IMR-90 (cell line): ENCODE data around the gene OR2A2. TPM values are rescaled to one million over a fixed set of nuclear protein-coding genes. Genes with fewer than 3 reads are reported as not detected.

Experiments used
- ATAC-seq: fragments of 200-7000 bp; cut with Tn5 transposase; 2 replicates; pipeline ENCODE4 v1.9.1; 2020; ENCODE audit warnings: low read depth, mild to moderate bottlenecking, moderate library complexity
- BruUV-seq: library from RNA; stranded (reverse); fragments of 400-500 nt; replicated peaks from 2 replicates; lab custom pipeline; 2021; lab: Mats Ljungman, UMichigan
- CTCF ChIA-PET: fragments of 300-600 bp; formaldehyde crosslinking; extraction: SDS; loops from one replicate; lab custom pipeline; 2021; ENCODE audit warnings: antibody characterized with exemption; lab: Yijun Ruan, JAX
- POLR2A ChIA-PET: fragments of 300-600 bp; sonication (Branson Sonifier 250); formaldehyde crosslinking; loops from one replicate; lab custom pipeline; 2022; ENCODE audit warnings: antibody characterized with exemption; ENCODE audit not compliant: unreplicated experiment; lab: Charles Lee
- DNase-seq: peaks from one replicate; pipeline ENCODE4 v3.0.0; 2013
- H2AFZ ChIP-seq: replicated peaks from 2 replicates; pipeline ENCODE3; 2013; ENCODE audit warnings: low read length, mild to moderate bottlenecking; ENCODE audit not compliant: poor library complexity
- H2AK5ac ChIP-seq: 2 replicates; pipeline ENCODE4 v1.6.1; 2013; ENCODE audit warnings: low read depth, low read length, inconsistent platforms
- H2AK9ac ChIP-seq: replicated peaks from 2 replicates; pipeline ENCODE3; 2013; ENCODE audit warnings: mild to moderate bottlenecking, low read depth, low read length, moderate library complexity; ENCODE audit not compliant: poor library complexity
- H2BK120ac ChIP-seq: 2 replicates; pipeline ENCODE4 v1.6.1; 2013; ENCODE audit warnings: low read depth, low read length, inconsistent platforms
- H2BK15ac ChIP-seq: 3 replicates; pipeline ENCODE4 v1.6.1; 2013; ENCODE audit warnings: low read depth, low read length, inconsistent platforms
- H2BK20ac ChIP-seq: 2 replicates; pipeline ENCODE4 v1.6.1; 2013; ENCODE audit warnings: low read depth, mild to moderate bottlenecking, inconsistent platforms, low read length, moderate library complexity
- H2BK5ac ChIP-seq: 2 replicates; pipeline ENCODE4 v1.6.1; 2013; ENCODE audit warnings: mild to moderate bottlenecking, low read depth, low read length, inconsistent platforms; ENCODE audit not compliant: poor library complexity, severe bottlenecking
- H3K14ac ChIP-seq: replicated peaks from 2 replicates; pipeline ENCODE4 v1.6.1; 2013; ENCODE audit warnings: low read depth, low read length, inconsistent platforms
- H3K18ac ChIP-seq: 2 replicates; pipeline ENCODE4 v1.6.1; 2013; ENCODE audit warnings: low read depth, low read length, control low read depth
- H3K23ac ChIP-seq: 2 replicates; pipeline ENCODE4 v1.6.1; 2013; ENCODE audit warnings: low read depth, low read length, inconsistent platforms
- H3K27ac ChIP-seq: 2 replicates; pipeline ENCODE4 v1.5.1; 2013; ENCODE audit warnings: mild to moderate bottlenecking, control low read depth, low read length; ENCODE audit not compliant: insufficient read depth
- H3K27me3 ChIP-seq: 2 replicates; pipeline ENCODE4 v1.6.1; 2013; ENCODE audit warnings: low read length; ENCODE audit not compliant: control insufficient read depth, insufficient read depth
- H3K36me3 ChIP-seq: 2 replicates; pipeline ENCODE4 v1.6.1; 2013; ENCODE audit warnings: low read length, mixed read lengths; ENCODE audit not compliant: control insufficient read depth, insufficient read depth
- H3K4ac ChIP-seq: 2 replicates; pipeline ENCODE4 v1.6.1; 2013; ENCODE audit warnings: low read depth, low read length, inconsistent platforms
- H3K4me1 ChIP-seq: 2 replicates; pipeline ENCODE4 v1.6.1; 2013; ENCODE audit warnings: low read length, mixed read lengths; ENCODE audit not compliant: control insufficient read depth, insufficient read depth
- H3K4me2 ChIP-seq: 2 replicates; pipeline ENCODE4 v1.6.1; 2013; ENCODE audit warnings: low read depth, mild to moderate bottlenecking, control low read depth, low read length, moderate library complexity
- H3K4me3 ChIP-seq: 2 replicates; pipeline ENCODE4 v1.5.1; 2013; ENCODE audit warnings: low read depth, mild to moderate bottlenecking, control low read depth, low read length, moderate library complexity; ENCODE audit not compliant: insufficient read depth
- H3K56ac ChIP-seq: 2 replicates; pipeline ENCODE4 v1.6.1; 2013; ENCODE audit warnings: low read length, inconsistent platforms; ENCODE audit not compliant: insufficient read depth; ENCODE audit errors: extremely low read depth
- H3K79me1 ChIP-seq, 2 experiments: 2 replicates each; pipeline ENCODE4 v1.6.1; 2013; ENCODE audit warnings: low read length in 2 of 2, inconsistent platforms in 1 of 2, low read depth in 1 of 2
- H3K9ac ChIP-seq: 2 replicates; pipeline ENCODE4 v1.6.1; 2013; ENCODE audit warnings: low read depth, low read length, control low read depth
- H3K9me1 ChIP-seq: 2 replicates; pipeline ENCODE4 v1.6.1; 2013; ENCODE audit warnings: low read length, inconsistent platforms; ENCODE audit not compliant: insufficient read depth
- H3K9me3 ChIP-seq: 2 replicates; pipeline ENCODE4 v1.6.1; 2013; ENCODE audit warnings: low read length; ENCODE audit not compliant: control insufficient read depth, insufficient read depth
- H4K20me1 ChIP-seq: 2 replicates; pipeline ENCODE4 v1.6.1; 2013; ENCODE audit warnings: low read length, inconsistent platforms; ENCODE audit not compliant: insufficient read depth
- H4K5ac ChIP-seq: 2 replicates; pipeline ENCODE4 v1.6.1; 2013; ENCODE audit warnings: mild to moderate bottlenecking, low read depth, low read length, control low read depth
- H4K8ac ChIP-seq, 2 experiments: 2 replicates each; pipeline ENCODE4 v1.6.1; 2013; ENCODE audit warnings: low read depth in 2 of 2, low read length in 2 of 2, control low read depth in 1 of 2, inconsistent platforms in 1 of 2
- H4K91ac ChIP-seq: 2 replicates; pipeline ENCODE4 v1.6.1; 2013; ENCODE audit warnings: low read depth, low read length, inconsistent platforms; ENCODE audit not compliant: insufficient read depth
- BHLHE40 ChIP-seq: fragments of 150-350 bp; IDR thresholded peaks from 2 replicates; pipeline ENCODE4 v1.6.1; 2016; ENCODE audit warnings: mild to moderate bottlenecking, low read depth, low read length
- CEBPB ChIP-seq: IDR thresholded peaks from 2 replicates; pipeline ENCODE4 v1.6.1; 2012; ENCODE audit warnings: low read depth, low read length, improper control_type of control experiment
- CHD1 ChIP-seq: IDR thresholded peaks from 2 replicates; pipeline ENCODE4 v1.6.1; 2012; ENCODE audit warnings: low read depth, low read length, improper control_type of control experiment
- CTCF ChIP-seq: conservative IDR thresholded peaks from 2 replicates; pipeline ENCODE4 v1.5.1; 2012; ENCODE audit warnings: mild to moderate bottlenecking, low read depth, low read length, improper control_type of control experiment
- FOS ChIP-seq: fragments of 150-350 bp; IDR thresholded peaks from 2 replicates; pipeline ENCODE4 v1.6.1; 2016; ENCODE audit warnings: low read depth, low read length
- MAFK ChIP-seq: IDR thresholded peaks from 2 replicates; pipeline ENCODE4 v1.6.1; 2012; ENCODE audit warnings: low read depth, low read length, improper control_type of control experiment
- MAZ ChIP-seq: IDR thresholded peaks from 2 replicates; pipeline ENCODE4 v1.6.1; 2012; ENCODE audit warnings: low read depth, mild to moderate bottlenecking, low read length, improper control_type of control experiment, moderate library complexity, borderline replicate concordance
- MXI1 ChIP-seq: IDR thresholded peaks from 2 replicates; pipeline ENCODE4 v1.6.1; 2012; ENCODE audit warnings: low read depth, mild to moderate bottlenecking, low read length, moderate library complexity, borderline replicate concordance
- NFE2L2 ChIP-seq: fragments of 150-350 bp; IDR thresholded peaks from 2 replicates; pipeline ENCODE4 v1.6.1; 2016; ENCODE audit warnings: low read depth, mild to moderate bottlenecking, low read length
- POLR2A ChIP-seq: IDR thresholded peaks from 2 replicates; pipeline ENCODE4 v1.6.1; 2012; ENCODE audit warnings: mild to moderate bottlenecking, low read depth, low read length
- RAD21 ChIP-seq: IDR thresholded peaks from 2 replicates; pipeline ENCODE4 v1.6.1; 2012; ENCODE audit warnings: low read length, improper control_type of control experiment
- RCOR1 ChIP-seq: IDR thresholded peaks from 2 replicates; pipeline ENCODE4 v1.6.1; 2012; ENCODE audit warnings: mild to moderate bottlenecking, low read length, improper control_type of control experiment; ENCODE audit not compliant: insufficient replicate concordance
- RFX5 ChIP-seq: IDR thresholded peaks from 2 replicates; pipeline ENCODE4 v1.8.0; 2012; ENCODE audit warnings: low read depth, mild to moderate bottlenecking, low read length, moderate library complexity
- SMC3 ChIP-seq: fragments of 150-350 bp; IDR thresholded peaks from 2 replicates; pipeline ENCODE4 v1.6.1; 2016; ENCODE audit warnings: low read depth, mild to moderate bottlenecking, antibody characterized with exemption, low read length, moderate library complexity
- WGBS, 2 experiments: methylation state at CpG; one replicate each; pipeline versions ENCODE4 v1.1.5 to v1.1.7; 2013; ENCODE audit warnings: missing lambda C conversion rate in 2 of 2; ENCODE audit not compliant: insufficient read length in 1 of 2; ENCODE audit errors: extremely low coverage in 2 of 2; 5-methylcytosine and 5-hydroxymethylcytosine counted together
- dilution Hi-C: fragments of 300-500 bp; cut with HindIII; formaldehyde crosslinking; loops from one replicate; pipeline ENCODE4 v1.14.3; 2018; ENCODE audit warnings: low sequenced_read_pairs; ENCODE audit not compliant: unreplicated experiment
- in situ Hi-C: fragments of 300-500 bp; cut with MboI; formaldehyde crosslinking; loops from 3 replicates; pipeline ENCODE4 v1.14.3; 2019; ENCODE audit warnings: low sequenced_read_pairs, inconsistent platforms, mixed read lengths
- intact Hi-C: fragments of 100-400 bp; cut with micrococcal nuclease; formaldehyde crosslinking; loops from 2 replicates; pipeline ENCODE4 v1.10.0; 2022
- polyA plus RNA-seq, 3 experiments: library from polyadenylated mRNA; depleted of rRNA; stranded (reverse); fragments of >200 nt; gene quantifications; 2 replicates each; pipeline ENCODE4 v1.2.3, GENCODE V29; 2012; ENCODE audit warnings: low replicate concordance in 1 of 3
- total RNA-seq: library from RNA; depleted of rRNA; stranded (reverse); fragments of >200 nt; gene quantifications from 2 replicates; pipeline ENCODE4 v1.2.3, GENCODE V29; 2012
- TF ChIP-seq, protein P1 (sequence below): fragments of 150-350 bp; IDR thresholded peaks from 2 replicates; pipeline ENCODE4 v1.6.1; 2016; ENCODE audit warnings: low read depth, mild to moderate bottlenecking, low read length, moderate library complexity, borderline replicate concordance
- TF ChIP-seq, protein P2 (sequence below): fragments of 150-350 bp; IDR thresholded peaks from 2 replicates; pipeline ENCODE4 v1.6.1; 2017; ENCODE audit warnings: mild to moderate bottlenecking, antibody characterized with exemption, low read length, low read depth

The OR2A2 gene
- total and polyA plus RNA-seq, 2 of the 4 experiments (the other 2 are of a cell fraction) = not detected

- H4K20me1 ChIP-seq = no peaks in the 10 kb centered on the region
- H3K9ac ChIP-seq = no peak within 1 kb of the TSS
- no peaks in the 10 kb centered on the region for H3K4me1 ChIP-seq
- H2BK5ac ChIP-seq = no peak within 1 kb of the TSS
- no peak within 1 kb of the TSS for H3K23ac ChIP-seq
- H2AK9ac ChIP-seq = no peak within 1 kb of the TSS
- H2BK20ac ChIP-seq = no peak within 1 kb of the TSS
- no peak within 1 kb of the TSS for H3K27ac ChIP-seq
- no peaks in the 10 kb centered on the region for H3K9me1 ChIP-seq
- no peak for ATAC-seq
- no peak within 1 kb of the TSS for H4K91ac ChIP-seq
- no peaks in the 10 kb centered on the region for H3K36me3 ChIP-seq
- no peak within 1 kb of the TSS for H3K4ac ChIP-seq
- no peak within 1 kb of the TSS for H3K18ac ChIP-seq
- dilution Hi-C loops = no loop called here
- no peaks in the 10 kb centered on the region for H3K9me3 ChIP-seq
- in situ Hi-C loops = no loop called here
- H3K56ac ChIP-seq = no peak within 1 kb of the TSS
- no peak within 1 kb of the TSS for H3K14ac ChIP-seq
- no CpG with 5 or more reads among the region's 2 CpGs for WGBS, 2 experiments
- CTCF ChIA-PET = no interaction called here
- no peak within 1 kb of the TSS for H2AFZ ChIP-seq
- no peak within 1 kb of the TSS for H2BK120ac ChIP-seq
- intact Hi-C loops = no loop called here
- no peak within 1 kb of the TSS for H3K4me3 ChIP-seq
- no TSS peak for BruUV-seq
- POLR2A ChIA-PET = no interaction called here
- no peak within 1 kb of the TSS for H2AK5ac ChIP-seq
- H4K8ac ChIP-seq = no peak within 1 kb of the TSS
- TF ChIP-seq RFX5 (no peak), NFE2L2 (no peak), POLR2A (no peak), MXI1 (no peak), MAFK (no peak), CTCF (no peak), CHD1 (no peak), FOS (no peak), RCOR1 (no peak), MAZ (no peak), CEBPB (no peak), SMC3 (no peak), RAD21 (no peak), BHLHE40 (no peak)
- TF ChIP-seq, protein P1, sequence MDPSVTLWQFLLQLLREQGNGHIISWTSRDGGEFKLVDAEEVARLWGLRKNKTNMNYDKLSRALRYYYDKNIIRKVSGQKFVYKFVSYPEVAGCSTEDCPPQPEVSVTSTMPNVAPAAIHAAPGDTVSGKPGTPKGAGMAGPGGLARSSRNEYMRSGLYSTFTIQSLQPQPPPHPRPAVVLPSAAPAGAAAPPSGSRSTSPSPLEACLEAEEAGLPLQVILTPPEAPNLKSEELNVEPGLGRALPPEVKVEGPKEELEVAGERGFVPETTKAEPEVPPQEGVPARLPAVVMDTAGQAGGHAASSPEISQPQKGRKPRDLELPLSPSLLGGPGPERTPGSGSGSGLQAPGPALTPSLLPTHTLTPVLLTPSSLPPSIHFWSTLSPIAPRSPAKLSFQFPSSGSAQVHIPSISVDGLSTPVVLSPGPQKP = no peak
- TF ChIP-seq, protein P2, sequence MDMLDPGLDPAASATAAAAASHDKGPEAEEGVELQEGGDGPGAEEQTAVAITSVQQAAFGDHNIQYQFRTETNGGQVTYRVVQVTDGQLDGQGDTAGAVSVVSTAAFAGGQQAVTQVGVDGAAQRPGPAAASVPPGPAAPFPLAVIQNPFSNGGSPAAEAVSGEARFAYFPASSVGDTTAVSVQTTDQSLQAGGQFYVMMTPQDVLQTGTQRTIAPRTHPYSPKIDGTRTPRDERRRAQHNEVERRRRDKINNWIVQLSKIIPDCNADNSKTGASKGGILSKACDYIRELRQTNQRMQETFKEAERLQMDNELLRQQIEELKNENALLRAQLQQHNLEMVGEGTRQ = no peak
- H4K5ac ChIP-seq = no peak within 1 kb of the TSS
- H2BK15ac ChIP-seq = no peak within 1 kb of the TSS
- DNase-seq = no peak
- H3K4me2 ChIP-seq = no peak within 1 kb of the TSS
- H3K27me3 ChIP-seq = no peaks in the 10 kb centered on the region
- H3K79me1 ChIP-seq = no peaks in the 10 kb centered on the region
Measured at GRCh38 chr7:144085978-144086377, 23.4 kb upstream of the OR2A2 start, which contains the start of gene OR2A12. TSS of gene OR2A12 (plus strand) at chr7:144086278. CDS start at chr7:144095108, 8,830 bp downstream.
